Erythroblast (primary cell): ENCODE data around the gene MUCL3.

Source experiments
- GATA1 ChIP-seq: IDR thresholded peaks from 2 replicates; pipeline ENCODE4 v1.6.1; 2011; ENCODE audit warnings: low read depth, mild to moderate bottlenecking, control low read depth, low read length, moderate library complexity
- POLR2A ChIP-seq: IDR thresholded peaks from 2 replicates; pipeline ENCODE4 v1.6.1; 2011; ENCODE audit warnings: mild to moderate bottlenecking, low read length

DNA sequence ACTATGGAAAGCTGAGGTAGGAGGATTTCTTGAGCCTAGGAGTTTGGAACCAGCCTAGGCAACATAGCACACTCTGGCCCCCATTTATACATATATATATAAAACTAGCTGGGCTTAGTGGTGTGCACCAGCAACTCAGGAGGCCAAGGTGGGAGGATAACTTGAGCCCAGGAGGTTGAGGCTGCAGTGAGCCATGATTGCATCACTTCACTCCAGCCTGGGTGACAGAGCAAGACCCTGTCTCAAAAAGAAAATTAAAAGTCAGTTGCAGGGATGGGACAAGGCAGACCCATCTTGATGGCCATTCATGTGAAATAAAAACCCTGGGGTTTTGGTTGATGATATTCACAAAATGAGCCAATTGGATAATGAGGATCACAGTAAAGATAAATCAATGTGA, 39.3 kb upstream of the MUCL3 start:
- no peak for TF ChIP-seq POLR2A
- TF ChIP-seq GATA1 = no peak
